Measurements from ENCODE around the gene PKP3. TPM values are rescaled to one million over a fixed set of nuclear protein-coding genes. Genes with fewer than 3 reads are reported as not detected.

Gene PKP3
- total RNA-seq, 6 donors from 2014 or later = 33.4 to 86.3 (median 55.2) TPM

DNA sequence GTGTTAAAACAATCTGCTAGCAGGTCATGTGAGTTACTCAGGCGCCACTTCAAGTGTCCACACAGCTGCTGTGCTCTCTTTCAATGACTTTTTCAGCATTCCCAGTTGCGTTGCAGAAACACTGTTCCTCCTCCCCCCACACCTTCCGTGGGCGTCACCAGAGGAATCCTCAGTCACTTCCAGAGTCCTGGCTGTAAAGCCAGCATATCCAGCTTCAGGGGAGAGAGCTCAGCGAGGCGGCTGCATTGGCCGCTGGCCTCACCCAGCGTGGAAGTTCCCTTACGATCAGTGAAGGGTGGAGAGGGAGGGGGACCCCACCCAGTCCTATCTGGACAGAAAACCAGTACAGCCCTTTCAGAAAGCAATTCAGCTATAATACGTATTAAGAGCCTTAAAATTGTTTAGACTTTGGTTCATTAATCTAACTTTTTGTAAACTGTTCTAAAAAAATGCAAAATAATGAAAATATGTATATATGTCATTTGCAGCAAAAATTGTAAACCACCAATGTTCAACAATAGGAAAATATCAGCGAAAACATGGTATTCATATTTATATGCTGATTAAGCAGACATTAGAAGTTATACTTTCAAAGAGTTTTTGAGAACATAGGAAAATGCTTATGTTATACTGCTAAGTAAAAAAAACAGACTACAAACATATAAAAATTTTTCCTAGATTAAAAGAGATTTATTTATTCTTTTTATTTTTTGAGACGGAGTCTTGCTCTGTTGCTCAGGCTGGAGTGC is 50.6 kb downstream of the PKP3 start:
- Histone ChIP-seq H3K4me1 (peaks cover 24 to 51% (median 40%) of the 10 kb centered on the region in 4 donors), H3K27me3 (peaks cover 0 to 2% (median 0%) of the 10 kb centered on the region in 4 donors), H3K4me3 (no peak overlapping the region), H3K9me3 (no peaks in the 10 kb centered on the region), H3K27ac (peak overlapping the region in 3 of 4 donors; percentile 34 to 49 (median 40)), H3K36me3 (no peaks in the 10 kb centered on the region)
- WGBS, 2 donors = 27 to 34% methylated on average over 12 of the region's 12 CpGs
- DNase-seq (peak in 1 of 2 donors; percentile 78), ATAC-seq (ENCODE audit: low FRiP score in 2 of 2) (peak in 1 of 2 donors; percentile 21)
- TF ChIP-seq, protein P1, sequence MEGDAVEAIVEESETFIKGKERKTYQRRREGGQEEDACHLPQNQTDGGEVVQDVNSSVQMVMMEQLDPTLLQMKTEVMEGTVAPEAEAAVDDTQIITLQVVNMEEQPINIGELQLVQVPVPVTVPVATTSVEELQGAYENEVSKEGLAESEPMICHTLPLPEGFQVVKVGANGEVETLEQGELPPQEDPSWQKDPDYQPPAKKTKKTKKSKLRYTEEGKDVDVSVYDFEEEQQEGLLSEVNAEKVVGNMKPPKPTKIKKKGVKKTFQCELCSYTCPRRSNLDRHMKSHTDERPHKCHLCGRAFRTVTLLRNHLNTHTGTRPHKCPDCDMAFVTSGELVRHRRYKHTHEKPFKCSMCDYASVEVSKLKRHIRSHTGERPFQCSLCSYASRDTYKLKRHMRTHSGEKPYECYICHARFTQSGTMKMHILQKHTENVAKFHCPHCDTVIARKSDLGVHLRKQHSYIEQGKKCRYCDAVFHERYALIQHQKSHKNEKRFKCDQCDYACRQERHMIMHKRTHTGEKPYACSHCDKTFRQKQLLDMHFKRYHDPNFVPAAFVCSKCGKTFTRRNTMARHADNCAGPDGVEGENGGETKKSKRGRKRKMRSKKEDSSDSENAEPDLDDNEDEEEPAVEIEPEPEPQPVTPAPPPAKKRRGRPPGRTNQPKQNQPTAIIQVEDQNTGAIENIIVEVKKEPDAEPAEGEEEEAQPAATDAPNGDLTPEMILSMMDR (IDR thresholded peaks at IDR 0.05) = no peak
- TF ChIP-seq POLR2AphosphoS5 (IDR thresholded peaks at IDR 0.05) (peak in 1 of 2 donors; percentile 56), EP300 (IDR thresholded peaks at IDR 0.05) (peak in 1 of 4 donors; percentile 24), POLR2A (IDR thresholded peaks at IDR 0.05) (peak in 2 of 4 donors; percentile 17 to 54)

DNA sequence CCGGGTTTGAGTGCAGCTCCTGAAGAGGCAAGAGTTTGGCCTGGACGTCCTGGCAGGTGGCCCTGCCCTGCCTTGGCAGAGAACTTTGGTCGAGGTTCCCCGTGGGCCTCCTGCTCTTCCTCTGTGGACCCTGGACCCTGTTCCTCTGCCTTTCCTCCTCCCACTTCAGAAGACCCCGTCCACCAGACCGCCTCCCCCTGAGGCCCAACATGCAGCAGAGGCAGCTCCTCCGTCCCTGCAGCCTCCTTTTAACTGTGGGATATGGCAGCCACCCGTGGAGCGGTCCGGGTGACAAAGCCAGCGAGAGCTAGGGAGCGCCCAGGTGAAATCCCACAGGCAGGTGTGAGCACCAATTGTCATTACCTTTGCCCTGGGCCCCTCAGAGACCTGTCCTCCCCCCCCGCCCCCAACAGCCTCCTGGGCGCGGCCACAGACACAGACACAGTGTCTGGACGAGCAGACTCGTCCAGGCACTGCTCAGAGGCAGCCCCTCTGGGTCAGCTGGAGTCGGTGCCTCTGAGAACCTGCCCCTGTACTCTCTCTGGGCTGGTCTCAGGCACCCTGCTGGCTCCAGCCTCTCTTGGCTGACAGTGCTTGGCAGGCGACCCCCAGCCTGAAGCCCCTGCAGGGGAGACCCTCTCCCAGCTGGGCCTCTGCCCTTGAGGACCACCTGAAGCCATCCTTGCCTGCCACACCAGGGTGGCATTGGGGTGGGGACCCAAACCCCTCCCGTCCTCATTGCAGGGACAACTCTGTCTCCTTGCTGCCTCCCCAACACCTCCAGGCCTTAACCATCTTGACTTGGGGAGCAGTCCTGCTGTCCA is 52.0 kb downstream of the PKP3 start:
- Histone ChIP-seq H3K27ac (no peak overlapping the region), H3K4me3 (no peak overlapping the region), H3K36me3 (no peaks in the 10 kb centered on the region), H3K27me3 (peaks cover 0 to 2% (median 0%) of the 10 kb centered on the region in 4 donors), H3K9me3 (no peaks in the 10 kb centered on the region), H3K4me1 (peaks cover 24 to 54% (median 42%) of the 10 kb centered on the region in 4 donors)
- no peak for TF ChIP-seq POLR2AphosphoS5 (IDR thresholded peaks at IDR 0.05)
- TF ChIP-seq EP300 (IDR thresholded peaks at IDR 0.05) = no peak
- TF ChIP-seq, protein P1 (IDR thresholded peaks at IDR 0.05) = no peak
- no peak for TF ChIP-seq POLR2A (IDR thresholded peaks at IDR 0.05)
- ATAC-seq (ENCODE audit: low FRiP score in 2 of 2) (no peak), DNase-seq (peak in 1 of 2 donors; percentile 41)
- 73 to 74% methylated on average over 16 to 20 of the region's 20 CpGs for WGBS, 2 donors

DNA sequence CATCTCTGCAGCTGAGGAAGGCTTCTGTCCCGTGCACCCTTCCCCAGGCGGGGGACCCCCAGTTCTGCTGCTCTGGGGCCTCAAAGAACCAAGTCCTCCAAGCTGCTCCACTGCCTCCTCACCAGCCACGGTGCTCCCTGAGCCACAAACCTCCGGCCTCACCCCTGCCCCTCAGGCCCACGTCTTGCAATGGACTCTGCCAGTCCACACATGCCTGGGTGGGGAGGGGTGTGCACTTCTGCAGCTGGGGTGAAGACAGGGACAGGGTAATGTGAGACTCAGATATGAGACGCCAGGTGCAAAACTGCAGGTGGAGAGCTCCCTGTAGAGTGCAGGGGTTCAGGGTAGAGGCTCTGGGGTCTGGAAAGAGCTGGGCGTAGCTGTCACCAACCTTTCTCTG is 52.9 kb downstream of the PKP3 start:
- H3K4me1 ChIP-seq = peaks cover 32 to 54% (median 45%) of the 10 kb centered on the region in 4 donors
- no peaks in the 10 kb centered on the region for H3K27me3 ChIP-seq
- H3K4me3 ChIP-seq = no peak overlapping the region
- no peaks in the 10 kb centered on the region for H3K36me3 ChIP-seq
- no peak overlapping the region for H3K27ac ChIP-seq
- 78 to 85% methylated on average over 7 of the region's 7 CpGs for WGBS, 2 donors
- no peak for ATAC-seq (ENCODE audit: low FRiP score in 2 of 2)
- DNase-seq = no peak
- TF ChIP-seq, protein P1 (IDR thresholded peaks at IDR 0.05) = no peak
- no peak for TF ChIP-seq POLR2A (IDR thresholded peaks at IDR 0.05)
- TF ChIP-seq EP300 (IDR thresholded peaks at IDR 0.05) = no peak
- no peak for TF ChIP-seq POLR2AphosphoS5 (IDR thresholded peaks at IDR 0.05)
- no peaks in the 10 kb centered on the region for H3K9me3 ChIP-seq

DNA sequence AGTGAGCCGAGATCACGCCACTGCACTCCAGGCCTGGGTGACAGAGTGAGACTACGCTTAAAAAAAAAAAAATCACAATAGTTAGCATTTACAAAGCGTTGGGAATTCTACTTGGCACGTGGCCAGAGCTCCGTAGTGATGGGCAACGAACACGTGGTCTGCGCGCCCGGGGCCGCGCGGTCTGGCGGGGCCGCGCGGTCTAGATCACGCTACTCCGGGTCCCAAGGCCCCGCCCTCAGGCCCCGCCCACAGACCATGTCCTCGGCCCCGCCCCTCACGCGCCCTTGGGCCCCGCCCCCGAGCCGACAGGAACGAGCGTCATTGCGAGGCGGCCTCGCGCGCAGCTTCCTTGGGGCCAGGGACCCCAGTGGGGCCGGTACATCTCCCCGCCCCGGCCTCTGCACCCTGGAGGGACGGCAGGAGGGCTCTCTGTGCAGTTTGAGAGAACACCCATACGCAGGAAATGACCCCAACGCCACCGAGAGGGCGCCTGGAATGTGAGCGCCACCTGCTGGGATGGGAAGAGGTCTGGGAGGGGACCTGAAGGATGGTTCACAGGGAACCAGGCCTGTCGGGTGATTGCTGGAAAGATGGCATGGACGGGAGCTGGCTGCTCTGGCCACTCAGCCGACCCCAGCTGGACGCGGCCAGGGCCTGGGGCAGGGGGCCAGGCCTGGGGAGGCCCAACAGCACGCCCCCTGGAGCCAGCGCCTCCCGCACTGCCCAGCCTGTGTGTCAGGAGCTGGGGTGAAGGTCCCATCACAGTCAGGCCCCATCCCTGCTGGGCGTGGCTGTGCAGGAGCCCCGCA is 54.1 kb downstream of the PKP3 start:
- DNase-seq (peak; percentile 96 to 99), ATAC-seq (ENCODE audit: low FRiP score in 2 of 2) (peak; percentile 92 to 95)
- Histone ChIP-seq H3K27ac (peak overlapping the region; percentile 88 to 97 (median 95)), H3K4me1 (peaks cover 32 to 54% (median 42%) of the 10 kb centered on the region in 4 donors), H3K27me3 (no peaks in the 10 kb centered on the region), H3K9me3 (no peaks in the 10 kb centered on the region), H3K4me3 (peak overlapping the region; percentile 54 to 74 (median 60)), H3K36me3 (peaks cover 0 to 10% (median 3%) of the 10 kb centered on the region in 4 donors)
- TF ChIP-seq POLR2AphosphoS5 (IDR thresholded peaks at IDR 0.05) (peak; percentile 93 to 95), EP300 (IDR thresholded peaks at IDR 0.05) (no peak), POLR2A (IDR thresholded peaks at IDR 0.05) (peak; percentile 64 to 83 (median 72))
- TF ChIP-seq, protein P1 (IDR thresholded peaks at IDR 0.05) = peak; percentile 63 to 94 (median 89)
- WGBS, 2 donors = 2 to 4% methylated on average over 28 to 40 of the region's 55 CpGs

Data from upper lobe of left lung (tissue), 6 donors.